ENCODE measurements around the gene SLC29A4. TPM values are rescaled to one million over a fixed set of nuclear protein-coding genes. Genes with fewer than 3 reads are reported as not detected.
"Not testable (repeated sequence)": the region's sequence is repeated elsewhere in the genome, so short reads cannot be mapped to it uniquely, and the experiment has no call there.

SLC29A4 gene
- polyA plus RNA-seq, 1 donor = 22.7 TPM

GRCh38 chr7:5254371-5254770, 28.4 kb upstream of the SLC29A4 start:
- no CpG with 5 or more reads among the region's 9 CpGs for whole genome bisulfite sequencing (ENCODE audit: insufficient coverage, low lambda C conversion rate)
- H3K4me3 ChIP-seq (ENCODE audit: low read length); H3K9me3 ChIP-seq (ENCODE audit: control insufficient read depth, low read depth, low read length); H3K27ac ChIP-seq (ENCODE audit: low read length); H3K36me3 ChIP-seq (ENCODE audit: control insufficient read depth, insufficient read depth, low read length); H3K4me1 ChIP-seq (ENCODE audit: control insufficient read depth, insufficient read depth, low read length); DNase-seq; H3K27me3 ChIP-seq (ENCODE audit: control insufficient read depth, insufficient read depth, low read length): not testable (repeated sequence)

GRCh38 chr7:5255832-5256231, 26.9 kb upstream of the SLC29A4 start:
- no peaks in the 10 kb centered on the region for H3K36me3 ChIP-seq (ENCODE audit: control insufficient read depth, insufficient read depth, low read length)
- no peaks in the 10 kb centered on the region for H3K4me1 ChIP-seq (ENCODE audit: control insufficient read depth, insufficient read depth, low read length)
- H3K27ac ChIP-seq (ENCODE audit: low read length) = no peak overlapping the region
- no peak overlapping the region for H3K4me3 ChIP-seq (ENCODE audit: low read length)
- H3K9me3 ChIP-seq (ENCODE audit: control insufficient read depth, low read depth, low read length) = no peaks in the 10 kb centered on the region
- WGBS (ENCODE audit: insufficient coverage, low lambda C conversion rate) = no CpG with 5 or more reads among the region's 3 CpGs
- no peaks in the 10 kb centered on the region for H3K27me3 ChIP-seq (ENCODE audit: control insufficient read depth, insufficient read depth, low read length)
- DNase-seq = no peak

- DNase-seq; H3K36me3 ChIP-seq (ENCODE audit: control insufficient read depth, insufficient read depth, low read length); H3K27ac ChIP-seq (ENCODE audit: low read length); H3K27me3 ChIP-seq (ENCODE audit: control insufficient read depth, insufficient read depth, low read length); H3K4me3 ChIP-seq (ENCODE audit: low read length); H3K4me1 ChIP-seq (ENCODE audit: control insufficient read depth, insufficient read depth, low read length); H3K9me3 ChIP-seq (ENCODE audit: control insufficient read depth, low read depth, low read length): not testable (repeated sequence)
- WGBS (ENCODE audit: insufficient coverage, low lambda C conversion rate) = no CpG with 5 or more reads among the region's 15 CpGs
These were observed 22.1 kb upstream of the SLC29A4 start for GRCh38 chr7:5260530-5261068.

- no CpG with 5 or more reads among the region's 10 CpGs for WGBS (ENCODE audit: insufficient coverage, low lambda C conversion rate)
- not testable (repeated sequence) for H3K4me1 ChIP-seq (ENCODE audit: control insufficient read depth, insufficient read depth, low read length); H3K4me3 ChIP-seq (ENCODE audit: low read length); H3K27me3 ChIP-seq (ENCODE audit: control insufficient read depth, insufficient read depth, low read length); H3K27ac ChIP-seq (ENCODE audit: low read length); H3K36me3 ChIP-seq (ENCODE audit: control insufficient read depth, insufficient read depth, low read length); H3K9me3 ChIP-seq (ENCODE audit: control insufficient read depth, low read depth, low read length); DNase-seq
These were observed 19.7 kb upstream of the SLC29A4 start for GRCh38 chr7:5263066-5263465.

GRCh38 chr7:5265320-5266190, 17.2 kb upstream of the SLC29A4 start:
- no peak for DNase-seq
- H3K4me3 ChIP-seq (ENCODE audit: low read length) = no peak overlapping the region
- no peaks in the 10 kb centered on the region for H3K36me3 ChIP-seq (ENCODE audit: control insufficient read depth, insufficient read depth, low read length)
- no peaks in the 10 kb centered on the region for H3K4me1 ChIP-seq (ENCODE audit: control insufficient read depth, insufficient read depth, low read length)
- H3K9me3 ChIP-seq (ENCODE audit: control insufficient read depth, low read depth, low read length) = peaks cover 3% of the 10 kb centered on the region
- H3K27me3 ChIP-seq (ENCODE audit: control insufficient read depth, insufficient read depth, low read length) = no peaks in the 10 kb centered on the region
- H3K27ac ChIP-seq (ENCODE audit: low read length) = no peak overlapping the region
- no CpG with 5 or more reads among the region's 19 CpGs for WGBS (ENCODE audit: insufficient coverage, low lambda C conversion rate)

GRCh38 chr7:5266191-5267028, 16.3 kb upstream of the SLC29A4 start:
- Histone ChIP-seq H3K36me3 (ENCODE audit: control insufficient read depth, insufficient read depth, low read length) (no peaks in the 10 kb centered on the region), H3K4me1 (ENCODE audit: control insufficient read depth, insufficient read depth, low read length) (no peaks in the 10 kb centered on the region), H3K4me3 (ENCODE audit: low read length) (no peak overlapping the region), H3K9me3 (ENCODE audit: control insufficient read depth, low read depth, low read length) (peaks cover 3% of the 10 kb centered on the region), H3K27ac (ENCODE audit: low read length) (no peak overlapping the region), H3K27me3 (ENCODE audit: control insufficient read depth, insufficient read depth, low read length) (no peaks in the 10 kb centered on the region)
- 40% methylated on average over 2 of the region's 20 CpGs for WGBS (ENCODE audit: insufficient coverage, low lambda C conversion rate)
- DNase-seq = peak in 1 of 2 donors; percentile 10

GRCh38 chr7:5267829-5268228, 14.9 kb upstream of the SLC29A4 start:
- not testable (repeated sequence) for DNase-seq; H3K27me3 ChIP-seq (ENCODE audit: control insufficient read depth, insufficient read depth, low read length); H3K4me3 ChIP-seq (ENCODE audit: low read length); H3K4me1 ChIP-seq (ENCODE audit: control insufficient read depth, insufficient read depth, low read length); H3K36me3 ChIP-seq (ENCODE audit: control insufficient read depth, insufficient read depth, low read length); H3K27ac ChIP-seq (ENCODE audit: low read length); H3K9me3 ChIP-seq (ENCODE audit: control insufficient read depth, low read depth, low read length)
- whole genome bisulfite sequencing (ENCODE audit: insufficient coverage, low lambda C conversion rate) = no CpG with 5 or more reads among the region's 8 CpGs

- not testable (repeated sequence) for H3K36me3 ChIP-seq (ENCODE audit: control insufficient read depth, insufficient read depth, low read length); DNase-seq; H3K27me3 ChIP-seq (ENCODE audit: control insufficient read depth, insufficient read depth, low read length); H3K27ac ChIP-seq (ENCODE audit: low read length); H3K9me3 ChIP-seq (ENCODE audit: control insufficient read depth, low read depth, low read length); H3K4me1 ChIP-seq (ENCODE audit: control insufficient read depth, insufficient read depth, low read length); H3K4me3 ChIP-seq (ENCODE audit: low read length)
- no CpG with 5 or more reads among the region's 12 CpGs for WGBS (ENCODE audit: insufficient coverage, low lambda C conversion rate)
These were observed 12.6 kb upstream of the SLC29A4 start for GRCh38 chr7:5269992-5270657.

- Histone ChIP-seq H3K4me1 (ENCODE audit: control insufficient read depth, insufficient read depth, low read length) (no peaks in the 10 kb centered on the region), H3K27me3 (ENCODE audit: control insufficient read depth, insufficient read depth, low read length) (no peaks in the 10 kb centered on the region), H3K27ac (ENCODE audit: low read length) (no peak overlapping the region), H3K4me3 (ENCODE audit: low read length) (no peak overlapping the region), H3K9me3 (ENCODE audit: control insufficient read depth, low read depth, low read length) (peaks cover 3% of the 10 kb centered on the region), H3K36me3 (ENCODE audit: control insufficient read depth, insufficient read depth, low read length) (no peaks in the 10 kb centered on the region)
- no CpG with 5 or more reads among the region's 6 CpGs for WGBS (ENCODE audit: insufficient coverage, low lambda C conversion rate)
- DNase-seq = no peak
These were observed 12.0 kb upstream of the SLC29A4 start for GRCh38 chr7:5270788-5271187.

GRCh38 chr7:5273831-5274405, 8.8 kb upstream of the SLC29A4 start:
- H3K27me3 ChIP-seq (ENCODE audit: control insufficient read depth, insufficient read depth, low read length); H3K4me1 ChIP-seq (ENCODE audit: control insufficient read depth, insufficient read depth, low read length); H3K9me3 ChIP-seq (ENCODE audit: control insufficient read depth, low read depth, low read length); H3K27ac ChIP-seq (ENCODE audit: low read length); H3K36me3 ChIP-seq (ENCODE audit: control insufficient read depth, insufficient read depth, low read length); H3K4me3 ChIP-seq (ENCODE audit: low read length); DNase-seq: not testable (repeated sequence)
- no CpG with 5 or more reads among the region's 18 CpGs for WGBS (ENCODE audit: insufficient coverage, low lambda C conversion rate)

All from large intestine (tissue), 3 donors.